Nephron (organoid): ENCODE measurements around the gene CABP4.

Experiments
- H3K27ac Mint-ChIP-seq, 3 experiments: 2 replicates each; pipeline ENCODE4 v1.8.0; 2020; ENCODE audit warnings: mixed read lengths in 3 of 3, mild to moderate bottlenecking in 2 of 3, moderate library complexity in 1 of 3
- H3K27me3 Mint-ChIP-seq: 2 replicates; pipeline ENCODE4 v1.8.0; 2021; ENCODE audit warnings: low read depth, mild to moderate bottlenecking, moderate library complexity, mixed read lengths
- H3K36me3 Mint-ChIP-seq: 2 replicates; pipeline ENCODE4 v1.8.0; 2020; ENCODE audit warnings: low read depth, mixed read lengths
- H3K4me1 Mint-ChIP-seq: 2 replicates; pipeline ENCODE4 v1.8.0; 2020; ENCODE audit warnings: mixed read lengths
- H3K4me3 Mint-ChIP-seq, 3 experiments: 2 replicates each; pipeline ENCODE4 v1.8.0; 2020; ENCODE audit warnings: mild to moderate bottlenecking in 3 of 3, mixed read lengths in 3 of 3, moderate library complexity in 2 of 3
- H3K9me3 Mint-ChIP-seq: 2 replicates; pipeline ENCODE4 v1.8.0; 2020; ENCODE audit warnings: mixed read lengths
- TF ChIP-seq, protein P1 (sequence below), 3 experiments: fragments of 200-600 bp; sonication (generic); IDR thresholded peaks; one replicate each; pipeline ENCODE4 v1.5.0; 2021; ENCODE audit warnings: antibody characterized with exemption in 3 of 3; ENCODE audit not compliant: unreplicated experiment in 3 of 3

The CABP4 gene

DNA sequence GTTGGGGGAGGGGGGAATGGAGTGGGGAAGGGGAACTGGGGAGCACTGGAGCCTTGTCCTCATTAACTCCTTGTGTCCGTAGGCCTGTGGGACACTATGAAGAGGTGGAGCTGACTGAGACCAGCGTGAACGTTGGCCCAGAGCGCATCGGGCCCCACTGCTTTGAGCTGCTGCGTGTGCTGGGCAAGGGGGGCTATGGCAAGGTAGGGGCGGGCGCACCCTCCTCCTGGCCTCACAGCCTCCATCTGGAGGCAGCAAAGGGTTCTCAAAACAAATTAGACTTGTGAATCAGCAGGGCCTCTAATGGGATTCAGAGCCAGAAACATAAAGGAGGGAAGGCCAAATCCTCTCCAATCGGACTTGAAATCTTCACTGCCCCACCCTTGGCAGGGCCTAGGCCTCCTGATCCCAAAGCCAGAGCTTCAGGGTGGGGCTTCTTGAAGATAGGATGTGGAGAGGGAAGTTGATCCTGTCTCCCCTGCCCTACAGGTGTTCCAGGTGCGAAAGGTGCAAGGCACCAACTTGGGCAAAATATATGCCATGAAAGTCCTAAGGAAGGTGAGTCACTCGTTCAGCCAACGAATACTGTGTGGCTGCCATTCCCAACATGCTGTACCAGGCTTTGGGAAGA is 26.0 kb upstream of the CABP4 start:
- TF ChIP-seq, protein P1, sequence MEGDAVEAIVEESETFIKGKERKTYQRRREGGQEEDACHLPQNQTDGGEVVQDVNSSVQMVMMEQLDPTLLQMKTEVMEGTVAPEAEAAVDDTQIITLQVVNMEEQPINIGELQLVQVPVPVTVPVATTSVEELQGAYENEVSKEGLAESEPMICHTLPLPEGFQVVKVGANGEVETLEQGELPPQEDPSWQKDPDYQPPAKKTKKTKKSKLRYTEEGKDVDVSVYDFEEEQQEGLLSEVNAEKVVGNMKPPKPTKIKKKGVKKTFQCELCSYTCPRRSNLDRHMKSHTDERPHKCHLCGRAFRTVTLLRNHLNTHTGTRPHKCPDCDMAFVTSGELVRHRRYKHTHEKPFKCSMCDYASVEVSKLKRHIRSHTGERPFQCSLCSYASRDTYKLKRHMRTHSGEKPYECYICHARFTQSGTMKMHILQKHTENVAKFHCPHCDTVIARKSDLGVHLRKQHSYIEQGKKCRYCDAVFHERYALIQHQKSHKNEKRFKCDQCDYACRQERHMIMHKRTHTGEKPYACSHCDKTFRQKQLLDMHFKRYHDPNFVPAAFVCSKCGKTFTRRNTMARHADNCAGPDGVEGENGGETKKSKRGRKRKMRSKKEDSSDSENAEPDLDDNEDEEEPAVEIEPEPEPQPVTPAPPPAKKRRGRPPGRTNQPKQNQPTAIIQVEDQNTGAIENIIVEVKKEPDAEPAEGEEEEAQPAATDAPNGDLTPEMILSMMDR (IDR thresholded peaks at IDR 0.05; ENCODE audit: unreplicated experiment in 3 of 3): no peak
- Mint-ChIP-seq H3K27ac (peak overlapping the region in 2 of 3 experiments; percentile 82 to 98), H3K4me3 (peak overlapping the region; percentile 90 to 96 (median 95)), H3K9me3 (no peaks in the 10 kb centered on the region), H3K27me3 (no peaks in the 10 kb centered on the region), H3K36me3 (peaks cover 11% of the 10 kb centered on the region), H3K4me1 (peaks cover 7% of the 10 kb centered on the region)

DNA sequence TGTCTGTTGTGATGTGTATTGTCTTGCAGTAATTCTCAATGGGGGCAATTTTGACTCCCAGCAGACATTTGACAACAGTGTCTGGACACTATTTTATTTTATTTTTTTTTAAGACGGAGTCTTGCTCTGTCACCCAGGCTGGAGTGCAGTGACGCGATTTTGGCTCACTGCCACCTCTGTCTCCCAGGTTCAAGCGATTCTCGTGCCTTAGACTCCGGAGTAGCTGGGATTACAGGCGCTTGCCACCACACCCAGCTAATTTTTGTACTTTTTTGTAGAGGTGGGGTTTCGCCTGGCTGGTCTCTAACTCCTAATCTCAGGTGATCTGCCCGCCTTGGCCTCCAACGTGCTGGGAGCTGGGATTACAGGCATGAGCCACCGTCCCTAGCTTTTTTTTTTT is 25.4 kb upstream of the CABP4 start:
- Mint-ChIP-seq H3K27ac (no peak overlapping the region), H3K27me3 (no peaks in the 10 kb centered on the region), H3K9me3 (no peaks in the 10 kb centered on the region), H3K4me1 (peaks cover 7% of the 10 kb centered on the region), H3K36me3 (peaks cover 11% of the 10 kb centered on the region), H3K4me3 (peak overlapping the region; percentile 90 to 96 (median 95))
- TF ChIP-seq, protein P1 (IDR thresholded peaks at IDR 0.05; ENCODE audit: unreplicated experiment in 3 of 3): no peak

DNA sequence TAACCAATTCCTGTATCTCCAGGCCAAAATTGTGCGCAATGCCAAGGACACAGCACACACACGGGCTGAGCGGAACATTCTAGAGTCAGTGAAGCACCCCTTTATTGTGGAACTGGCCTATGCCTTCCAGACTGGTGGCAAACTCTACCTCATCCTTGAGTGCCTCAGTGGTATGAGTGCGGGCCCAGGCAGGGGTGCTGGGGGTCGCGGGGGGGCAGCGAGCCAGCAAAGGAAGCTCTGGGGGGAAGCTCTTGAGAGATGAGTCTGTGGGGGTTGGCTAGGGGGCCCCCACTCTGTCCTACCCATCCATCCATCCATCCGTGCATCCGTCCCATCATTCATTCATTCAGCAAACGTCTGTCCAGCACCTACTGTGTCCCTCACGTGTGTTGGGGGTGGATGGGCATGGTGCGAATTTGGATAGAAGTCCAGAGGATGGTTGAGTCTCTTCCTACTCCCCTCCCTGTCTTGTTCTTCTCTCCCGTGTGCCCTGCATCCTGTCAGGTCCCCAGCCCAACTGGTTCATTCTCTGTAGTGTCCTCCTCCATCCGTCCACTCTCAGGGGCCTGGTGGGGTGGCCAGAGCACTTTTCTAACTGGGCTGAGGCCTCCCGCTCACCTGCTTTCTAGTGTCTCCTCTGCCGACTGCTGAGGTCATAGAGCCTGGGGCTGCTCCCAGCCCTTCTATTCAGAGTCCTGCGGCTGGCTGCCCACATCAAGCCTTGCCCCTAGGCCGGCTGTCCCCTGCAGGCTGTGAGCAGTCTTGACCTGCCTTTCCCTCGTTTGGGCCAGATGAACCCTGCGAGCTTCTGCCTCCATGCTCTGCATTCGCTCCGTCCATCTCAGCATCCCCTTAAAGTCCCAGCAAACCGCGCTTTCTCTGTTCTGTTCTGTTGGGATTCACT is 23.6 kb upstream of the CABP4 start:
- Mint-ChIP-seq H3K36me3 (peaks cover 13% of the 10 kb centered on the region), H3K4me3 (peak overlapping the region; percentile 50 to 70 (median 66)), H3K27me3 (no peaks in the 10 kb centered on the region), H3K4me1 (peaks cover 10% of the 10 kb centered on the region), H3K27ac (peak overlapping the region in 1 of 3 experiments; percentile 10), H3K9me3 (no peaks in the 10 kb centered on the region)
- TF ChIP-seq, protein P1 (IDR thresholded peaks at IDR 0.05; ENCODE audit: unreplicated experiment in 3 of 3): no peak

DNA sequence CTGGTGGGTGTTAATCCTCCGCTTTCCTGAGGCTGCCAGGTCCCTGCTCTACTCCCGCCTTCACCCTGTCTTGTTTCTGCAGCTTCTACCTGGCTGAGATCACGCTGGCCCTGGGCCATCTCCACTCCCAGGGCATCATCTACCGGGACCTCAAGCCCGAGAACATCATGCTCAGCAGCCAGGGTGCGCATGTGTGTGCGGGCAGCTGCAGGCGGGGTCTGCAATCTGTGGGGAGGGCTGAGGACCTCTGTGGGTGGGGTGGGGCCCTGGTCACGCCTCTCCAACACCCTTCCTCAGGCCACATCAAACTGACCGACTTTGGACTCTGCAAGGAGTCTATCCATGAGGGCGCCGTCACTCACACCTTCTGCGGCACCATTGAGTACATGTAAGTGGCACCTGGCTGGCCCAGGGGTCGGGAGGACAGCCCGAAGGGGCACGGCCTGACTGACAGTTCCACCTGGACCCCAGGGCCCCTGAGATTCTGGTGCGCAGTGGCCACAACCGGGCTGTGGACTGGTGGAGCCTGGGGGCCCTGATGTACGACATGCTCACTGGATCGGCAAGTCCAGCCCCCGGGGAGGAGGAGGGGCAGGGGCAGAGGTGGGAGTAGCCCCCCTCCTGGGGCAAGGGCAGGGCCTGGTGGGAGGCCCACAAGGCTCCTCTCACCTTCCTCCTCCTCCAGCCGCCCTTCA is 22.4 kb upstream of the CABP4 start:
- Mint-ChIP-seq H3K27ac (no peak overlapping the region), H3K4me1 (peaks cover 10% of the 10 kb centered on the region), H3K27me3 (no peaks in the 10 kb centered on the region), H3K9me3 (no peaks in the 10 kb centered on the region), H3K36me3 (peaks cover 15% of the 10 kb centered on the region), H3K4me3 (no peak overlapping the region)
- TF ChIP-seq, protein P1 (IDR thresholded peaks at IDR 0.05; ENCODE audit: unreplicated experiment in 3 of 3): no peak

DNA sequence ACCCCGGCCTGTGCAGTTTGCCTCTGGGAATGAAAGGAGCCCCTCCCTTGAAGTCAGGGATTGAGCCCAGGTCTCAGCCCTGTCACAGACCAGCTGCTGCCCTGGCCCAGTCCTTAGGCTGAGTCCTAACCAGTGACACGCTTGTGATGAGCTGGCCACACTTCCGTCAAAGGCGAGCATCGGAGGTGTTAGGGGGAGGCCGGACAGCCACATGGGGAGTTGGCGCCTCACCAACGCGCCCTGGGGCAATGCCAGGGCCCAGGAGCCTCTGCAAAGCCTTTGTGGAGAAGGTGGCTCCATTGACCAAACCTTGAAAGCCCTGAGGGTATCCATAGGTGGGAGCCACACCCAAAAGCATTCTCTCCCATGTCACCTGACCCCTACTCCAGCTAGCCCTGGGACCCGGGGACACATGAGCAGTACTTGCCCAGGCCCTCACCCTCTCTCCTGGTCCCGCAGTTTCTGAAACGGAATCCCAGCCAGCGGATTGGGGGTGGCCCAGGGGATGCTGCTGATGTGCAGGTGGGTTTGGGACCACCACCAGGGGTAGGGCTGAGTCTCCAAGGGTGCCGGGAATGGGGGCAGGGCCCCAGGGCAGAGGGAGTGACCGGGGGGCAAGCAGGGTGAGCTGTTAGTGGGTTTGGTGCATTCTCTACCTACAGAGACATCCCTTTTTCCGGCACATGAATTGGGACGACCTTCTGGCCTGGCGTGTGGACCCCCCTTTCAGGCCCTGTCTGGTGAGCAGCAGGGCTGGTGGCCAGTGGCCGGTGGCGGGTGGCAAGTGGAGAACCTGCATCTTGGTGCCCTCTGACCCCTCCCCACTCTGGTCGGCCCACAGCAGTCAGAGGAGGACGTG is 21.4 kb upstream of the CABP4 start:
- H3K9me3 Mint-ChIP-seq: no peaks in the 10 kb centered on the region
- peaks cover 5% of the 10 kb centered on the region for H3K4me1 Mint-ChIP-seq
- peaks cover 15% of the 10 kb centered on the region for H3K36me3 Mint-ChIP-seq
- no peak overlapping the region for H3K4me3 Mint-ChIP-seq
- TF ChIP-seq, protein P1 (IDR thresholded peaks at IDR 0.05; ENCODE audit: unreplicated experiment in 3 of 3): no peak
- H3K27me3 Mint-ChIP-seq: no peaks in the 10 kb centered on the region
- H3K27ac Mint-ChIP-seq: no peak overlapping the region
